GM21360 (cell line): ENCODE measurements around the gene ADK.
"Not testable (repeated sequence)": the region's sequence is repeated elsewhere in the genome, so short reads cannot be mapped to it uniquely, and the experiment has no call there.

Experiments
- ATAC-seq: cut with Tn5 transposase; IDR thresholded peaks from one replicate; pipeline ENCODE4 v1.9.1; 2021; ENCODE audit warnings: mild to moderate bottlenecking, moderate library complexity; ENCODE audit not compliant: unreplicated experiment

Gene ADK

GRCh38 chr10:74406006-74406405, 255.0 kb downstream of the ADK start:
- ATAC-seq = no peak

DNA sequence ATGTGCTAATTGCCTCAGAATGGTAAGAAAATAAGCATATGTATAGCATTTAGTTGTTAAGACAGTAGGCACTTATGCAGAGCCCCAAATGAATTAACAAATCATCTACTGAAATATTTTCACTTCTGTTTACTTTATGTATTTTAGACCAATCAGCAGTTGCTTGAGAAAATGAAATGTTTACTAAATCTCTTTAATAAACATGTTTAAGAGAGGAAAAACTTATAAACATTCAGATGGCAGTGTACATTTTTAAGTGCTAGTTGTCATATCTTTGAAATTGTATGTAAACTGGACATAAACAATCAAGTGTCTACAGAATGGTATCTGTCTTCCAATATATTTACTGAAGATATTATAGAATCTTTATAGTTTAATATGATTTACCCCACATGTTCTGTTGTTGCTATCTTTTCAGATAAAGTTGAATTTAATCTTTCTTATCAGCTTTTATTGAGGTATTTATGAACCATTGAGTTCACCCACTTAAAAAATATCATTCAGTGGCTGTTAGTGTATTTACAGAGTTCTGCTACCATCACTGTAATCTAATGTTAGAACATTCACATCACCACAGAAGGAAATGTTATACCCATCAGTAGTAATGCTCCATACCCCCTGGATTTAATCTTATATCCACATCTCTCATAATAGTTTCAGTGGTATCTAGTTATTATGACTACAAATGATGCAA, 264.3 kb downstream of the ADK start:
- ATAC-seq = no peak

GRCh38 chr10:74417397-74417796, 266.4 kb downstream of the ADK start:
- ATAC-seq = no peak

- ATAC-seq = no peak
Observed at GRCh38 chr10:74418285-74418872, 267.4 kb downstream of the ADK start.

DNA sequence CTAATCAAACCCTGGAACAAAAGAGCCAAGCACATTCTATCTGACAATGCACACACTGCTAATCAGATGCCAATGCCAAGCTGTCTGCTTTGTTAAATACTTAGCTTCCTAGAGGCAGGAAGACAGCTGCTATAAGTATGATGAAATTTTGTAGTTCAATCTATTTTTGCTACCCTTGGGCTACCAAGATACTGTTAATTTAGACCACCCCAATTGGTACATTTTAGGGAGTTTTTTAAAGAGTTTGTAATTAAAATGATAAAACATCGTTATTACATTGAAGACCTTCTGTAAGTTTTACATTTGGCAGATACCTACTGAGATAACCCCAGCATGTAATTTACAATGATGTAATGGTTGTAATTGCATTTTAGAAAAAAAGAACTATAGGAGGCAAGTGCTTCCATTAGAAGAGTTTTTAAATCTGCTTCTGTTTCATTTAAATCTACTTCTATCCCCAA, 268.5 kb downstream of the ADK start:
- ATAC-seq = no peak

DNA sequence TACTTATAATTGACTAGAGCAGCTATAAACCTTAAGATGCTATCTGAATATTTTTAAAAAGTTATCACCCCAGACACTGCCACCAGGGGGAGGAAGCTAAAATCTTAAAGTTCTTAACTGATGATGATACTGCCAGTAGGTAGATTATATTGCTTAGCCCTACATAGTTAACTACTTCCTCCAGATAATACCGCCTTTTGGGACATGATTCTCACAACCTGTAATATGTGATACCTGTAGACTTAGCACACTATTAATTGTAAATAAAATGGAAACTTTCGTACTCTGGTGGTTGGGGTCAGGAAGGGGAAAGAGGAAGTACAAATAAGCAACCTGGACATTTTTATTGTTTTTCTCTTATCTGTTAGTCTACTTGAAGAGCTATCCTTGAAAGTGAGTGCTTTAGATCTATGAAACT, 268.9 kb downstream of the ADK start:
- no peak for ATAC-seq

DNA sequence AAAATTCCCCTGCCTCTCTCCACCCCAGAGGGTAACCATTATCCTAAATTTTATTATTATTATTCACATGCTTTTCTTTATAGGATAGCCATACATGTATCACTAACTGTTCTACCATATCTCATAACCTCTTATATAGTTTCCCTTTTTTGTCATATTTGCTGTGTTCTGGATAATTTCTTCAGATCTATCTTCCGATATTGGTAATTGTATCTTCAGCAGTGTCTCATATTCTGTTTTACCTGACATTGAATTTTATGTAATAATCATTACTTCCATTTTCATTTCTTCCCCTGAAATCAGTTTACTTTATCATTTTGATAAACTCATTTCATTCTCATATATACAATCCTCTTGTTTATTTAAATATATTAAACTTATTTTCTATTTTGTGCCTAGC, 273.5 kb downstream of the ADK start:
- no peak for ATAC-seq

DNA sequence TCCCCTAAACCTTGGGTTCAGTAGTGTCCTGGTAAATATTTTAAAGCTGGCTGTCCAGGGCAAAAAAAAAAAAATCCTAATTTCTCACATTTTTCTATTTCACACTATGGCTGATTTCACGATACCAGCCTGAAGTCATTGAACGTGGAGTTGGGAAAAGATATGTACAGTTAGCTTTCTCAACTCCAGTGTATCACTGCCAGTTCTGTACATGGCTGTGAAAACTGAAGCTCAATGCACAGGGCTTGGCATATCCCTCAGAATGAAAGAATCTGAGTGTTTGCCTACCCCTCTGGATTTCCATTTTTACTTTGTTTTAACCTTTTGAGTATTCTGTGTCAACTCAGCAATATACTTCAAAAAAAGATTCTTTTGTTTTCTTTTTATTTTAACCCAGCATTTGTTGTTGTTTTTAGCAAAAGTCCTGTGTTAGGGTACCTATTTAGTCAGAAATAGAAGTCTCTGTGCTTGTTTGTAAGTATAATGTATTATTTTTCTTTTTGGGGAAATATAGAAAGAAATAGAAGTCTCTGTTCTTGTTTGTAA, 274.5 kb downstream of the ADK start:
- ATAC-seq = no peak

DNA sequence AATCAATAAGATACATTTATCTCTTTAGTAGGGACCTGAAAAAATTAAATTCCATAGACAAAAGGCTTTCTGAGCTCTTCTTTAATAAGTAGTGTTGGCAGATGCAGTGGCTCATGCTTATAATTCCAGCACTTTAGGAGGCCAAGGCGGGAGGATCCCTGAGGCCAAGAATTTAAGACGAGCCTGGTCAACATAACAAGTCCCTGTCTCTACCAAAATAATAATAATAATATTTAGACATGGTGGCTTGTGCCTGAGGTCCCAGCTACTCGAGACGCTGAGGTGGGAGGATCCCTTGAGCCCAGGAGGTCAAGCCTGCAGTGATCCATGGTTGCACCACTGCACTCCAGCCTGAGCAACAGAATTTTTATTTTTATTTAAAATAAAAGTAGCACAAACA, 280.8 kb downstream of the ADK start:
- no peak for ATAC-seq

DNA sequence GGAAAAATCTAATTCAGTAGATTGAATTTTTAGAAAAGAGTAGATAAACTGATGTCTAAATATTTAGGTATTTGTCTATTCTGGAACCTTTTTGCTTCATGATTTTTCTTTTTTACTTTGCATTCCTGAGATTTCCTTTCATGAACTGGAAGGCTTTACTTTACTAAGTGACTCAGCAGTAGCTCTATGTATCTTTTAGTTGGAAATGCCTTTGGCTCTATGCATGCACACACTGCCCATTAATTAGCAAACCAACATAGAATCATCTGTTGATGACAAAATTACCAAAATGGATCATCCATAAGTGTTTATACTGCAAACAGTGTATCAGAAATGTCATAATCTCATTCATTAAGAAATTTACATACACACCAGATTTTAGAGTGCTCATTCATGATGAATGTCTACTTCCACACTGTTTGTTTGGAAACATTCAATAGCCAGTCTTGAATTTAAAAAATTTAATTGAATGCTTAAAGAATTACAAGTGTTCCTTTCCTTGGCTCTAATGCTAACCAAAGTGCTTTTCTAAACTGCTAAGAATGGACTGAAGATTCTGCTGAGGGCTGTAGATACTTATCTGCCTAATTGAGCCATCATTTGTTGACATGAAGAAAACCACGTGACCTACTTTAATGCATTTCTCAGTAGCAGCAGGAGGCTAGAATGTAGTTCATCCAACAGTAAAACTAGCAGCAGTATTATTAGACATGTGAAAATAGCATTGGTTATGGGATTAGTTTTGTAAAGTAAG, 282.0 kb downstream of the ADK start:
- no peak for ATAC-seq

DNA sequence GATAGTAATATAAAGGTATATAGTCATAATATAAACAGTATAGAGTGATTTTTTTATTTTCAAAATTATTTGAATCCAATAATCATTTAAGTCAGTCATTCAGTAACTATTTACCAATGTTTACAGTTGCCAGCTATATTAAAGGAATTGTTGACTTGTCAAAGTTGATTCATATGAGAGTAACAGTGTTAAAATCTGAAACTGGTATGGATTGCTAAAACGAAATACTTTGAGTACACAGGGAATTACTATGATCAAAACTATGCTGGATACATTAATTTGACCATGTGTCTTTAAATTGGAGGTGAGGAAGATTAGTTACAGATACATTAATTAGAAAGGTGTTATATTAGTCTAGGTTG, 282.6 kb downstream of the ADK start:
- no peak for ATAC-seq

DNA sequence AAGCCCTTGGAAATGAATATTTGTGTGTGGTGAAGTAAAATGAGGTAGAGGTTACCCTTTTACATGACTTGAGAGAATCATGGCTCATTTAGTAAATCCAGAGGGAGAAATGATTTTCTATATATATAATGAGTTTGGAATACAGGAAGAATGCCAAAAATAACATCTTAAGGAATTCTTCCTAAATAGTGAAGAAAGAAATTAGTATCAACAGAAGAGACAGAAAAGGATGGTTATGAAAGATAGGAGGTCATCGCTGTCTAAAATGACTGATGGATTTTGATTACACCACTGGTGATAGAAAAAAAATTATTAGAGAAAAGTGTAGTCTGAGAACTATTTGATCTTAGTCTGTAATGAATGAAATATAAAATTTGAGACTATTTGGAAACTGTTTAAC, 283.0 kb downstream of the ADK start:
- ATAC-seq = no peak

DNA sequence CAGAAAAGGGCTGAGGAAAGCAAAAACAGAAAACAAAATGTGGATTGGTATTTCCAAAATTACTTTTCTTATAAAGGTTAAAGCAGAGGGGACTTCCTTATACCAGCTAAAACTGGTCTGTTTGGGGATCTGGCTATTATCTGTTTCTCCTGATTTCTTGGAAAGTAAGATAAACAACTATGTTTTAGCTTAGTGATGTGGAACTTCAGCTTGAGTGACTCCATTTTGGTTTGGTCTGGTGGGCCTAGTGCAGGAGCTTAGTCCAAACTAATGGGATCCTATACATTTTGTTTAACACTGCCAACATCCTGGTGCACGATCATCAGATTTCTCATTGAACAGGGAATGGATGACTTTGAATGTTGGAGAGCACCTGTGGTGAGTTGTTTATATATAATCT, 283.5 kb downstream of the ADK start:
- ATAC-seq = no peak

DNA sequence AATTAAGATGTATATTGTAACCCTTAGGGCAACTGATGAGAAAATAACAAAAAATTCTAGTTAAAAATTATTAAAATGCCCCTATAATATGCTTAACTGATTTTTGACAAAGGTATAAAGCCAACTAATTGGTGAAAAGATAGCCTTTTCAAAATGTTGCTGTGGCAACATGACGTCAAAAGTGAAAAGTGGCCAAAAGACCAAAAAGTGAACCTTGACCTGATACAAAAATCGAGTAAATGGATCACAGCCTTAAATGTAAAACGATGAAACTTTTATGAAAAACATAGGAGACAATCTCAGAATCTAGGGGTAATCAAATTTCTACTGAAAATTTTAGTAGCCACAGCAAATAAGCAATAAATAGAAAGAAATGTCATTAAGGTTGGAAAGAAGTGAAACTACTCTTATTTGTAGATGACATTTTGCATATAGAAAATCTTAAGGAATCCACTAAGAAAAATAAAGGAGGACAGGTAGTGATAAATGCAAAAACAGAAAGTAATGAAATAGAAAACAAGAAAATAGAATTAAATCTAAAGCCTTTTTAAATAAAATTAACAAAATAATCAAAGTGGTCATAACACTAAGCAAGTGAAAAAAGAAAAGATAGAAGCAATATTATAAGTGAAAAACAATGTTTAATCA, 285.6 kb downstream of the ADK start:
- no peak for ATAC-seq

DNA sequence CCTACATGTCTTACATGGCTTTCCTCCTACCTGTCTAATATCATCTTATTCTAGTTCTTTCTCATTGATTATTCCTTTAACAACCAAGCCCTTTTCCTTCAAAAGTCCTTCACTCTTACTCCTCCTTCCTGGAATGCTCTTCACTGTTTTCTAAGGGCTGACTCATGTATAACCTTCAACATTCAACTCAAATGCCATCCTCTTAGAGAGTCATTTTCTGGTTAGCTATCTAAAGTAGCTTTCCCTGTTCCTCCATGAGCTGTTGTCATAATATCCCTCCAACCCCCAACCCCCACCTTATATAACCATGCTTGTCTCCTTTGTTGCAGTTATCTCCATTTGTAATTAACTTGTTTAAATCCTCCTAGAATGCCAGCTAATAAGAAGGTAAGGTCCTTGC, 286.8 kb downstream of the ADK start:
- ATAC-seq = no peak

- ATAC-seq = no peak
Observed at GRCh38 chr10:74439213-74439612, 288.2 kb downstream of the ADK start.

DNA sequence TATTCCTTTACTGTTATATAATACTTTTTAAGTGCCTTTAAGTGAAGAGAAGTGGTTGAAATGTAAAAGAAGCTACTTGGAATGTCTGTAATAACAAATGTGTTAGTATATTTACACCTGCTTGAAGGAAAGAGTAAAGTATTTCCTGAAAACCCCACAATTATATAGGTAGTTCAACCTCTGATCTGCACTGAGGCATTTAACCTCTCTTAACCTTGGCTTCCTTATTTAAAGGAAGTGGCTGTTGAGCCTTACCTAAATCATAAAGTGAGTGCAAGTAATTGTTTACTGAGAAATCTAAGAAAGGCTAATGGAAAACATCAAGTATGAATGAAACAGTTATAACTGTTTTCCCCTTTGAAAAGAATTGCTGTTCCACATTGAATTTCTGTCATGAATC, 294.5 kb downstream of the ADK start:
- ATAC-seq = no peak

DNA sequence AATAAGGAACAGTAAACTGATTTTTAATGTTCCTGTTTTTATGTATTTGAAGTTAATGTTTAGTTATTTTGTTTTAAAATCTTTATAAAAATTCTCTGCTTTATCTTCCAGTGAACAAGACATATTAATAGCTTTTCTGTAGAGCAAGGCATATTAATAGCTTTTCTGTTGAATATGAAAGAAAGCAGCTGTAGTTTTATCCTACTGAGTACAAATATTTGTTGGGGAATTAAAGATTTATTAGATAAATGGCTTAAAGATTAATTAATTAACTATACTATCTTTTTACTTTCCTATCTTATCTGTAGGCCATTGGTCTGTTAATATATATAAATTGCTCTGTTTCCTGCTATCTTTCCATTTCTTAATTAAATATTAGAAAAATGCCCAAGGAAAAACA, 299.6 kb downstream of the ADK start:
- no peak for ATAC-seq

- ATAC-seq = no peak
Observed at GRCh38 chr10:74451127-74451829, 300.3 kb downstream of the ADK start.

DNA sequence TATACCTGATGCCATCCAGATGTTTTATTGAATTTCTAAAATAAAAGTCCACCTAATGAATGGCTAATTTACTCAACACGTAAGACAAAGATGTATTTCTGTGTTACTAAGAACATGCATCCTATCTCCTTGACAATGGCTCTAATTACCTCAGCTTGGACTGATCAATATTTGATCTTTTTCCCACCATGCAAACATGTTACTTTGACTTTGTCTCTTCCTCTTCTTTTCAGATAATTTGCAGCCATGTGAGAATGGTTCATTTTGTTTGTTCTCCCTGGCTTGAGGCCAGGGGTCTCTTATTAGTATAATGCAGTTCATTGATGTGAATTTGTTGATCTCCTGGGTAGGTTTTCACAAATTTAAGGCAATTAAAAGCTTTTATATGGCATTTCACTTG, 302.1 kb downstream of the ADK start:
- no peak for ATAC-seq

- ATAC-seq = not testable (repeated sequence)
Observed at GRCh38 chr10:74457478-74457877, 306.5 kb downstream of the ADK start.
